ENCODE data around the gene ULK4. TPM values are rescaled to one million over a fixed set of nuclear protein-coding genes. Genes with fewer than 3 reads are reported as not detected.

ULK4 gene
- polyA plus RNA-seq, 1 donor from 2014 or later, result 7.2 TPM

DNA sequence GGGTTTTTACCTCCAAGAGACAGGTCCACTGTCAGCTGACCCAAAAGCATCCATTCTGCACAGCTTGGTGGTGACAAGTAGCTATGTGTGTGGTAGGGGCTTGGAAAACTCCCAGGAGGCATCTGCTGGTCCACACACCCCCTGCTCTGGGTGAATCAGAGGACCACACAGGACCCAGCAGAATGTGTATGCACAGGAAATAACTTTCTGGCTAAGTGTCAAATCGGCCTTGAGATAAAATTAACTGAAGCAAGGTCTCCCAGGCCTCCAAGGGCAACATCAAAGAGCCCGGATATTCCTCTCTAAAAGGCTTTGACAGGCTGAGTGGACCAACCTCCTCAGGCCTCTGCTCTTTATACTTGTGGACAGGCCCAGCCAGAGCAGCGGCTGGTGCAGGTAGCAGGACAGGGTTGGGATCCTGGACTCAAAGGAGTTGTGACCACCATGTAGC is 696.1 kb downstream of the ULK4 start:
- H3K79me2 ChIP-seq (replicated peaks; ENCODE audit: insufficient read depth, low read length), result no peaks in the 10 kb centered on the region
- no peak overlapping the region for H3K4me3 ChIP-seq (ENCODE audit: low read length)
- H3K27ac ChIP-seq (ENCODE audit: low read length), result no peak overlapping the region
- no peak overlapping the region for H2AFZ ChIP-seq (ENCODE audit: low read depth, low read length)
- no peaks in the 10 kb centered on the region for H3K9me3 ChIP-seq (ENCODE audit: low read length)
- no peak overlapping the region for H3K9ac ChIP-seq (ENCODE audit: low read length)
- TF ChIP-seq EP300 (conservative IDR thresholded peaks at IDR 0.05; ENCODE audit: poor library complexity, severe bottlenecking) (no peak), TAF1 (IDR thresholded peaks at IDR 0.05; ENCODE audit: low read depth) (no peak), SMC3 (conservative IDR thresholded peaks at IDR 0.05; ENCODE audit: poor library complexity) (no peak), POLR2AphosphoS5 (IDR thresholded peaks at IDR 0.05) (no peak)
- TF ChIP-seq, protein P1, sequence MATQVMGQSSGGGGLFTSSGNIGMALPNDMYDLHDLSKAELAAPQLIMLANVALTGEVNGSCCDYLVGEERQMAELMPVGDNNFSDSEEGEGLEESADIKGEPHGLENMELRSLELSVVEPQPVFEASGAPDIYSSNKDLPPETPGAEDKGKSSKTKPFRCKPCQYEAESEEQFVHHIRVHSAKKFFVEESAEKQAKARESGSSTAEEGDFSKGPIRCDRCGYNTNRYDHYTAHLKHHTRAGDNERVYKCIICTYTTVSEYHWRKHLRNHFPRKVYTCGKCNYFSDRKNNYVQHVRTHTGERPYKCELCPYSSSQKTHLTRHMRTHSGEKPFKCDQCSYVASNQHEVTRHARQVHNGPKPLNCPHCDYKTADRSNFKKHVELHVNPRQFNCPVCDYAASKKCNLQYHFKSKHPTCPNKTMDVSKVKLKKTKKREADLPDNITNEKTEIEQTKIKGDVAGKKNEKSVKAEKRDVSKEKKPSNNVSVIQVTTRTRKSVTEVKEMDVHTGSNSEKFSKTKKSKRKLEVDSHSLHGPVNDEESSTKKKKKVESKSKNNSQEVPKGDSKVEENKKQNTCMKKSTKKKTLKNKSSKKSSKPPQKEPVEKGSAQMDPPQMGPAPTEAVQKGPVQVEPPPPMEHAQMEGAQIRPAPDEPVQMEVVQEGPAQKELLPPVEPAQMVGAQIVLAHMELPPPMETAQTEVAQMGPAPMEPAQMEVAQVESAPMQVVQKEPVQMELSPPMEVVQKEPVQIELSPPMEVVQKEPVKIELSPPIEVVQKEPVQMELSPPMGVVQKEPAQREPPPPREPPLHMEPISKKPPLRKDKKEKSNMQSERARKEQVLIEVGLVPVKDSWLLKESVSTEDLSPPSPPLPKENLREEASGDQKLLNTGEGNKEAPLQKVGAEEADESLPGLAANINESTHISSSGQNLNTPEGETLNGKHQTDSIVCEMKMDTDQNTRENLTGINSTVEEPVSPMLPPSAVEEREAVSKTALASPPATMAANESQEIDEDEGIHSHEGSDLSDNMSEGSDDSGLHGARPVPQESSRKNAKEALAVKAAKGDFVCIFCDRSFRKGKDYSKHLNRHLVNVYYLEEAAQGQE (IDR thresholded peaks at IDR 0.05; ENCODE audit: borderline replicate concordance), result no peak
- H3K27me3 ChIP-seq (ENCODE audit: insufficient read depth, low read depth, low read length), result no peaks in the 10 kb centered on the region
- no peaks in the 10 kb centered on the region for H4K20me1 ChIP-seq (ENCODE audit: insufficient read depth)
- no peak overlapping the region for H3K4me2 ChIP-seq (ENCODE audit: low read length)
- H3K36me3 ChIP-seq (ENCODE audit: insufficient read depth, low read length), result no peaks in the 10 kb centered on the region
- no peaks in the 10 kb centered on the region for H3K9me2 ChIP-seq (ENCODE audit: insufficient read depth, low read length)
- no peaks in the 10 kb centered on the region for H3F3A ChIP-seq (ENCODE audit: insufficient read depth, low read length, poor library complexity, severe bottlenecking)

DNA sequence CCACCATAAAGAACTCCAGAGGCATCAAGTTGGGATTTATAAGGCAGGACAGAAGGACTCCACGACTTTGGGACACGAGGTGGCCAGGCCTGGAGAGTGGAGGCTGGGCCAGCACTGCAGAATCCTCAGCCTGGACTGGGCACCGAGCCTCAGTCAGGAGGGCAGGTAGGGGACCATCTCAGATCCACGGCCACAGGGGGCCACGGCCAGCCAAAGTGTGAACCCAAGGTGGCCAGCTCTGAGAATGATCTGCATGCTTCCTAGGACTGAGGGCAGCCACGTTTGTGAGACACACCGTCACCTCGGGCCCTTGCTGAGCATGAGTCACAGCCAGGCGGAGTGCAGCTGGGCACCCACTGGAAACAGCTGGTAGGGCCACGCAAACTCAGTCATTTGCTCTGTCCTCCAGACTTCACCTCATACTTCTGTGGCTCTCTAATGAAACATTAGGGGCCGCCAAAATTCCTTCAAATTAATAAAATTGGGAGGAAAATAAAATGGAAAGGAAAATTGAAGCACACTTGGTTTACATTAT is 696.8 kb downstream of the ULK4 start:
- H3K79me2 ChIP-seq (replicated peaks; ENCODE audit: insufficient read depth, low read length), result no peaks in the 10 kb centered on the region
- H3K9me2 ChIP-seq (ENCODE audit: insufficient read depth, low read length), result no peaks in the 10 kb centered on the region
- H2AFZ ChIP-seq (ENCODE audit: low read depth, low read length), result no peak overlapping the region
- H3K4me3 ChIP-seq (ENCODE audit: low read length), result no peak overlapping the region
- H4K20me1 ChIP-seq (ENCODE audit: insufficient read depth), result no peaks in the 10 kb centered on the region
- H3K9me3 ChIP-seq (ENCODE audit: low read length), result no peaks in the 10 kb centered on the region
- H3K36me3 ChIP-seq (ENCODE audit: insufficient read depth, low read length), result no peaks in the 10 kb centered on the region
- H3K9ac ChIP-seq (ENCODE audit: low read length), result no peak overlapping the region
- H3K27ac ChIP-seq (ENCODE audit: low read length), result no peak overlapping the region
- no peaks in the 10 kb centered on the region for H3K27me3 ChIP-seq (ENCODE audit: insufficient read depth, low read depth, low read length)
- no peaks in the 10 kb centered on the region for H3F3A ChIP-seq (ENCODE audit: insufficient read depth, low read length, poor library complexity, severe bottlenecking)
- no peak overlapping the region for H3K4me2 ChIP-seq (ENCODE audit: low read length)
- no peak for TF ChIP-seq EZH2 (IDR thresholded peaks at IDR 0.05; ENCODE audit: borderline replicate concordance, insufficient read depth, low read length, poor library complexity, severe bottlenecking)
- no peak for TF ChIP-seq TAF1 (IDR thresholded peaks at IDR 0.05; ENCODE audit: low read depth)
- no peak for TF ChIP-seq POLR2AphosphoS5 (IDR thresholded peaks at IDR 0.05)
- no peak for TF ChIP-seq EP300 (conservative IDR thresholded peaks at IDR 0.05; ENCODE audit: poor library complexity, severe bottlenecking)
- TF ChIP-seq RAD21 (conservative IDR thresholded peaks at IDR 0.05), result no peak
- TF ChIP-seq, protein P1 (IDR thresholded peaks at IDR 0.05; ENCODE audit: borderline replicate concordance), result no peak
- TF ChIP-seq MXI1 (conservative IDR thresholded peaks at IDR 0.05; ENCODE audit: poor library complexity, severe bottlenecking), result no peak
- TF ChIP-seq, protein P2, sequence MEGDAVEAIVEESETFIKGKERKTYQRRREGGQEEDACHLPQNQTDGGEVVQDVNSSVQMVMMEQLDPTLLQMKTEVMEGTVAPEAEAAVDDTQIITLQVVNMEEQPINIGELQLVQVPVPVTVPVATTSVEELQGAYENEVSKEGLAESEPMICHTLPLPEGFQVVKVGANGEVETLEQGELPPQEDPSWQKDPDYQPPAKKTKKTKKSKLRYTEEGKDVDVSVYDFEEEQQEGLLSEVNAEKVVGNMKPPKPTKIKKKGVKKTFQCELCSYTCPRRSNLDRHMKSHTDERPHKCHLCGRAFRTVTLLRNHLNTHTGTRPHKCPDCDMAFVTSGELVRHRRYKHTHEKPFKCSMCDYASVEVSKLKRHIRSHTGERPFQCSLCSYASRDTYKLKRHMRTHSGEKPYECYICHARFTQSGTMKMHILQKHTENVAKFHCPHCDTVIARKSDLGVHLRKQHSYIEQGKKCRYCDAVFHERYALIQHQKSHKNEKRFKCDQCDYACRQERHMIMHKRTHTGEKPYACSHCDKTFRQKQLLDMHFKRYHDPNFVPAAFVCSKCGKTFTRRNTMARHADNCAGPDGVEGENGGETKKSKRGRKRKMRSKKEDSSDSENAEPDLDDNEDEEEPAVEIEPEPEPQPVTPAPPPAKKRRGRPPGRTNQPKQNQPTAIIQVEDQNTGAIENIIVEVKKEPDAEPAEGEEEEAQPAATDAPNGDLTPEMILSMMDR (IDR thresholded peaks at IDR 0.05; ENCODE audit: poor library complexity, severe bottlenecking), result no peak
- no peak for TF ChIP-seq SMC3 (conservative IDR thresholded peaks at IDR 0.05; ENCODE audit: poor library complexity)

Measured in neural cell (in vitro differentiated cells).